Loucy (cell line): ENCODE results near the gene EDEM2.

Experiments
- H2AFZ ChIP-seq: fragments of 200-600 bp; sonication (generic); 2 replicates; pipeline ENCODE4 v1.6.0; 2016; ENCODE audit warnings: antibody characterized with exemption, mild to moderate bottlenecking, low read length, moderate library complexity
- H3F3A ChIP-seq: fragments of 200-600 bp; 2 replicates; pipeline ENCODE4 v1.6.0; 2016; ENCODE audit warnings: antibody characterized with exemption, low read depth, mild to moderate bottlenecking
- H3K27me3 ChIP-seq: fragments of 200-600 bp; sonication (generic); 2 replicates; pipeline ENCODE4 v1.6.1; 2014; ENCODE audit warnings: low read length, mild to moderate bottlenecking; ENCODE audit not compliant: insufficient read depth, poor library complexity, severe bottlenecking
- H3K36me3 ChIP-seq: fragments of 200-600 bp; sonication (generic); 2 replicates; pipeline ENCODE4 v1.6.1; 2016; ENCODE audit warnings: low read length; ENCODE audit not compliant: insufficient read depth
- H3K4me1 ChIP-seq: fragments of 200-600 bp; sonication (generic); 2 replicates; pipeline ENCODE4 v1.5.1; 2014; ENCODE audit warnings: low read length, mild to moderate bottlenecking; ENCODE audit not compliant: insufficient read depth, poor library complexity, severe bottlenecking
- H3K4me2 ChIP-seq: fragments of 200-600 bp; sonication (generic); 2 replicates; pipeline ENCODE4 v1.6.0; 2014; ENCODE audit warnings: antibody characterized with exemption, low read length, low read depth, mild to moderate bottlenecking; ENCODE audit not compliant: poor library complexity, severe bottlenecking
- H3K4me3 ChIP-seq: fragments of 200-600 bp; sonication (generic); 2 replicates; pipeline ENCODE4 v1.5.1; 2014; ENCODE audit warnings: low read length, mild to moderate bottlenecking, mixed read lengths; ENCODE audit not compliant: poor library complexity, severe bottlenecking
- H3K79me2 ChIP-seq: fragments of 200-600 bp; sonication (generic); 2 replicates; pipeline ENCODE4 v1.6.1; 2014; ENCODE audit warnings: low read length; ENCODE audit not compliant: insufficient read depth
- H3K9ac ChIP-seq: fragments of 200-600 bp; sonication (generic); 2 replicates; pipeline ENCODE4 v1.6.0; 2014; ENCODE audit warnings: mild to moderate bottlenecking, low read depth, low read length, moderate library complexity; ENCODE audit not compliant: poor library complexity, severe bottlenecking
- H3K9me2 ChIP-seq: fragments of 200-600 bp; sonication (generic); replicated peaks from 2 replicates; pipeline ENCODE4 v1.6.1; 2016; ENCODE audit warnings: low read depth, low read length, mixed read lengths
- H3K9me3 ChIP-seq: fragments of 200-600 bp; sonication (generic); 2 replicates; pipeline ENCODE4 v1.6.1; 2014; ENCODE audit warnings: mild to moderate bottlenecking, antibody characterized with exemption, low read length, low read depth; ENCODE audit not compliant: insufficient read depth
- H4K20me1 ChIP-seq: fragments of 200-600 bp; sonication (generic); 2 replicates; pipeline ENCODE4 v1.6.0; 2014; ENCODE audit warnings: antibody characterized with exemption, low read length, mild to moderate bottlenecking; ENCODE audit not compliant: insufficient read depth, poor library complexity, severe bottlenecking
- EZH2phosphoT487 ChIP-seq: fragments of 200-600 bp; IDR thresholded peaks from 2 replicates; pipeline ENCODE4 v1.6.1; 2018; ENCODE audit warnings: antibody characterized with exemption, mild to moderate bottlenecking, moderate library complexity, borderline replicate concordance
- TF ChIP-seq, protein P1 (sequence below): fragments of 200-600 bp; sonication (generic); conservative IDR thresholded peaks from 2 replicates; pipeline ENCODE4 v1.5.1; 2014; ENCODE audit warnings: mild to moderate bottlenecking, antibody characterized with exemption, low read length

EDEM2 gene

DNA sequence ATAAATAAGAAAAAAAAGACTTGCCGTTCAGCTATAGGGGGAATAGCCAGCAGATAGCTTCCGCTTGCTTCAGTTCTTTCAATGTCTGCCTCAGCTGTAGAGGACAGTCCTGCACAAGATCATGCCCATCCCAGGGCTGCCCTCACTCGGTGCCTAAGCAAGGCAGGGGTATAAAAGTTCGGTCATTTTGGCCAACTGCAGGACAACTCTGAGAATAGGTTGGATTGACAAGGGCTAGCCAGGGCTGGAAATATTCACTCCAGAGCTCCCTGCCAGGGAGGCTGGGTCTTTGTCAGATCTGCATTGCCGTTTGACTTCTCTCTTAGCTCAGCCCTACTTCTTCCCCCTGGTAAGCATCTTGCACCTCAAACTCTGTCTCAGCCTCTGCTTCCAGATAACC is 33.1 kb upstream of the EDEM2 start:
- H3K4me2 ChIP-seq = no peak overlapping the region
- no peaks in the 10 kb centered on the region for H3K79me2 ChIP-seq
- H3K4me1 ChIP-seq = no peaks in the 10 kb centered on the region
- H3K4me3 ChIP-seq = no peak overlapping the region
- no peaks in the 10 kb centered on the region for H3K36me3 ChIP-seq
- no peaks in the 10 kb centered on the region for H3F3A ChIP-seq
- H3K9ac ChIP-seq = no peak overlapping the region
- H4K20me1 ChIP-seq = no peaks in the 10 kb centered on the region
- TF ChIP-seq, protein P1, sequence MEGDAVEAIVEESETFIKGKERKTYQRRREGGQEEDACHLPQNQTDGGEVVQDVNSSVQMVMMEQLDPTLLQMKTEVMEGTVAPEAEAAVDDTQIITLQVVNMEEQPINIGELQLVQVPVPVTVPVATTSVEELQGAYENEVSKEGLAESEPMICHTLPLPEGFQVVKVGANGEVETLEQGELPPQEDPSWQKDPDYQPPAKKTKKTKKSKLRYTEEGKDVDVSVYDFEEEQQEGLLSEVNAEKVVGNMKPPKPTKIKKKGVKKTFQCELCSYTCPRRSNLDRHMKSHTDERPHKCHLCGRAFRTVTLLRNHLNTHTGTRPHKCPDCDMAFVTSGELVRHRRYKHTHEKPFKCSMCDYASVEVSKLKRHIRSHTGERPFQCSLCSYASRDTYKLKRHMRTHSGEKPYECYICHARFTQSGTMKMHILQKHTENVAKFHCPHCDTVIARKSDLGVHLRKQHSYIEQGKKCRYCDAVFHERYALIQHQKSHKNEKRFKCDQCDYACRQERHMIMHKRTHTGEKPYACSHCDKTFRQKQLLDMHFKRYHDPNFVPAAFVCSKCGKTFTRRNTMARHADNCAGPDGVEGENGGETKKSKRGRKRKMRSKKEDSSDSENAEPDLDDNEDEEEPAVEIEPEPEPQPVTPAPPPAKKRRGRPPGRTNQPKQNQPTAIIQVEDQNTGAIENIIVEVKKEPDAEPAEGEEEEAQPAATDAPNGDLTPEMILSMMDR = no peak
- no peak for TF ChIP-seq EZH2phosphoT487
- H2AFZ ChIP-seq = no peak overlapping the region
- no peaks in the 10 kb centered on the region for H3K9me2 ChIP-seq
- no peaks in the 10 kb centered on the region for H3K9me3 ChIP-seq
- no peaks in the 10 kb centered on the region for H3K27me3 ChIP-seq

DNA sequence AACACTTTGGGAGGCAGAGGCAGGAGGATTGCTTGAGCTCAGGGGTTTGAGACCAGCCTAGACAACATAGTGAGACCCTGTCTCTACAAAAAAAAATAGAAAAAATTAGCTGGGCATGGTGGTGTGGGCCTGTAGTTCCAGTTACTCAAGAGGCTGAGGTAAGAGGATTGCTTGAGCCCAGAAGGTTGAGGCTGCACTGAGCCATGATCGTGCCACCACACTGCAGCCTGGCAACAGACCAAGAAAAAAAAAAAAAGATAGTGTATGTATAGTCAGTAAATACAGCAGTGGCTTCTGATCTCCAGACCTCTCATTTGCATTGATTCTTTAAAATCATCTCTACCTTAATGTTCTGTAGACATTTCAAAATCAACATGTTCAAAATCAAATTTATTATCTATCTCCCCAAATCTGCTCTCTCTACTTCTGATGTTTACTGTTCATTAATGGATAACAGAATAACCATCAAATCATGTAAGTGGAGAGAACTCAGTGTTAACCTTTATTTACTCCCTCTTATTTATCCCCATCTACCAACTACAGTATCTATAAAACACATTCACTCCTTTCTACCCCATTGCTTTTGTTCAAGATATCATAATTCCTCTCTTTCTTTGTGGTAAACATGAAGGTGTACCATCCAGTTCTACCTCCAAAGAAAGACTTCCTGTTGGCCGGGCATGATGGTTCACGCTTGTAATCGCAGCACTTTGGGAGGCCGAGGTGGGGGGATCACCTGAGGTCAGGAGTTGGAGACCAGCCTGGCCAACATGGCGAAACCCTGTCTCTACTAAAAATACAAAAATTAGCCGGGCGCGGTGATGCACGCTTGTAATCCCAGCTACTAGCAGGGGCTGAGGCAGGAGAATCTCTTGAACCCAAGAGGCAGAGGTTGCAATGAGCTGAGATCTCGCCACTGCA is 32.4 kb upstream of the EDEM2 start:
- Histone ChIP-seq H3K4me2 (no peak overlapping the region), H3K4me1 (no peaks in the 10 kb centered on the region), H3K27me3 (no peaks in the 10 kb centered on the region), H3F3A (no peaks in the 10 kb centered on the region), H4K20me1 (no peaks in the 10 kb centered on the region), H3K9ac (no peak overlapping the region), H3K9me3 (no peaks in the 10 kb centered on the region), H3K9me2 (no peaks in the 10 kb centered on the region), H2AFZ (no peak overlapping the region), H3K36me3 (no peaks in the 10 kb centered on the region), H3K4me3 (no peak overlapping the region), H3K79me2 (no peaks in the 10 kb centered on the region)
- TF ChIP-seq, protein P1 = no peak
- TF ChIP-seq EZH2phosphoT487 = no peak

DNA sequence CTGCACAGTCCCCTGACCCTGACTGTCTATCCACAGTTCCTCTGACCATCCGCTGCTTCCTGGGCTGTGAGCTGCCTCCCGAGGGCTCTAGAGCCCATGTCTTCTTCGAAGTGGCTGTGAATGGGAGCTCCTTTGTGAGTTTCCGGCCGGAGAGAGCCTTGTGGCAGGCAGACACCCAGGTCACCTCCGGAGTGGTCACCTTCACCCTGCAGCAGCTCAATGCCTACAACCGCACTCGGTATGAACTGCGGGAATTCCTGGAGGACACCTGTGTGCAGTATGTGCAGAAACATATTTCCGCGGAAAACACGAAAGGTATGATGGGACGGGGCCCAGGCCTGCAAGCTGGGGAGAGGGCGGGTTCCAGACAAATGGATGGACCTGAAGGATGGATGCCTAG is 29.0 kb upstream of the EDEM2 start:
- H3K4me1 ChIP-seq = peaks cover 14% of the 10 kb centered on the region
- H3K9me2 ChIP-seq = no peaks in the 10 kb centered on the region
- H4K20me1 ChIP-seq = no peaks in the 10 kb centered on the region
- no peak overlapping the region for H3K4me3 ChIP-seq
- H3F3A ChIP-seq = no peaks in the 10 kb centered on the region
- no peak overlapping the region for H3K4me2 ChIP-seq
- no peak for TF ChIP-seq EZH2phosphoT487
- TF ChIP-seq, protein P1 = no peak
- no peaks in the 10 kb centered on the region for H3K79me2 ChIP-seq
- no peaks in the 10 kb centered on the region for H3K27me3 ChIP-seq
- no peaks in the 10 kb centered on the region for H3K9me3 ChIP-seq
- no peaks in the 10 kb centered on the region for H3K36me3 ChIP-seq
- H3K9ac ChIP-seq = no peak overlapping the region
- no peak overlapping the region for H2AFZ ChIP-seq
